HG03442 (cell line): ENCODE results near the gene PXYLP1.
"Not testable (repeated sequence)": the region's sequence is repeated elsewhere in the genome, so short reads cannot be mapped to it uniquely, and the experiment has no call there.

ENCODE experiments used
- ATAC-seq: cut with Tn5 transposase; IDR thresholded peaks from one replicate; pipeline ENCODE4 v1.9.1; 2021; ENCODE audit warnings: mild to moderate bottlenecking, moderate library complexity; ENCODE audit not compliant: unreplicated experiment

The PXYLP1 gene

GRCh38 chr3:141291559-141292355 lies 60.1 kb downstream of the PXYLP1 start:
- ATAC-seq, result no peak

DNA sequence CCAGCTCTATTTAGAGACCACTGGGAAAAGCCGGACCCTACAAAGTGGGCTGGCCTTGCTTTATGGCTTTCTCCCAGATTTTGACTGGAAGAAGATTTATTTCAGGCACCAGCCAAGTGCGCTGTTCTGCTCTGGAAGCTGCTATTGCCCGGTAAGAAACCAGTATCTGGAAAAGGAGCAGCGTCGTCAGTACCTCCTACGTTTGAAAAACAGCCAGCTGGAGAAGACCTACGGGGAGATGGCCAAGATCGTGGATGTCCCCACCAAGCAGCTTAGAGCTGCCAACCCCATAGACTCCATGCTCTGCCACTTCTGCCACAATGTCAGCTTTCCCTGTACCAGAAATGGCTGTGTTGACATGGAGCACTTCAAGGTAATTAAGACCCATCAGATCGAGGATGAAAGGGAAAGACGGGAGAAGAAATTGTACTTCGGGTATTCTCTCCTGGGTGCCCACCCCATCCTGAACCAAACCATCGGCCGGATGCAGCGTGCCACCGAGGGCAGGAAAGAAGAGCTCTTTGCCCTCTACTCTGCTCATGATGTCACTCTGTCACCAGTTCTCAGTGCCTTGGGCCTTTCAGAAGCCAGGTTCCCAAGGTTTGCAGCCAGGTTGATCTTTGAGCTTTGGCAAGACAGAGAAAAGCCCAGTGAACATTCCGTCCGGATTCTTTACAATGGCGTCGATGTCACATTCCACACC lies 60.9 kb downstream of the PXYLP1 start:
- ATAC-seq, result no peak

- ATAC-seq, result no peak
Measured at GRCh38 chr3:141294301-141294700, 62.7 kb downstream of the PXYLP1 start.

DNA sequence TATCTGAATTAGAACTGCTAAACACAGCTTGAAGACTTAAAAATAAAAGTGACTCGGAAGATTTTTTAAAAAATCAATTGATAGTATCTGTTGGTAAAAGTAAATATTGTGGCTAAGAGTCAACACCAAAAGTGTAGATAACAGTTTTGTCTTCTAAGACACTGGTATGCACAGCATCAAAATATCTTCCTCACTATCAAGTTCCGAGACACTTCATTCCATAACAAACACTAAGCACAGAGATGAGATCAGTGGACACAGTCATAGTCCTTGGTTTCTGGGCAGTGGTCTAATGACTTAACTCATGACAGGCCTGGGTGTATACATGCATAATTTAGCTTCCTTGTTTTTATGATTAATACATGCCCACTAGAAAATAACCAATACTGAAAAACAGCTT lies 63.2 kb downstream of the PXYLP1 start:
- no peak for ATAC-seq

DNA sequence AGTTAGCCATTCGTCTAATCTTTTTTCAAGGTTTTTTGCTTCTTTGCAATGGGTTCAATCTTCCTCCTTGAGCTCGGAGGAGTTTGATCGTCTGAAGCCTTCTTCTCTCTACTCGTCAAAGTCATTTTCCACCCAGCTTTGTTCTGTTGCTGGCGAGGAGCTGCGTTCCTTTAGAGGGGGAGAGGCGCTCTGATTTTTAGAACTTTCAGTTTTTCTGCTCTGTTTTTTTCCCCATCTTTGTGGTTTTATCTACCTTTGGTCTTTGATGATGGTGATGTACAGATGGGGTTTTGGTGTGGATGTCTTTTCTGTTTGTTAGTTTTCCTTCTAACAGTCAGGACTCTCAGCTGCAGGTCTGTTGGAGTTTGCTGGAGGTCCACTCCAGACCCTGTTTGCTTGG lies 68.8 kb downstream of the PXYLP1 start:
- not testable (repeated sequence) for ATAC-seq

DNA sequence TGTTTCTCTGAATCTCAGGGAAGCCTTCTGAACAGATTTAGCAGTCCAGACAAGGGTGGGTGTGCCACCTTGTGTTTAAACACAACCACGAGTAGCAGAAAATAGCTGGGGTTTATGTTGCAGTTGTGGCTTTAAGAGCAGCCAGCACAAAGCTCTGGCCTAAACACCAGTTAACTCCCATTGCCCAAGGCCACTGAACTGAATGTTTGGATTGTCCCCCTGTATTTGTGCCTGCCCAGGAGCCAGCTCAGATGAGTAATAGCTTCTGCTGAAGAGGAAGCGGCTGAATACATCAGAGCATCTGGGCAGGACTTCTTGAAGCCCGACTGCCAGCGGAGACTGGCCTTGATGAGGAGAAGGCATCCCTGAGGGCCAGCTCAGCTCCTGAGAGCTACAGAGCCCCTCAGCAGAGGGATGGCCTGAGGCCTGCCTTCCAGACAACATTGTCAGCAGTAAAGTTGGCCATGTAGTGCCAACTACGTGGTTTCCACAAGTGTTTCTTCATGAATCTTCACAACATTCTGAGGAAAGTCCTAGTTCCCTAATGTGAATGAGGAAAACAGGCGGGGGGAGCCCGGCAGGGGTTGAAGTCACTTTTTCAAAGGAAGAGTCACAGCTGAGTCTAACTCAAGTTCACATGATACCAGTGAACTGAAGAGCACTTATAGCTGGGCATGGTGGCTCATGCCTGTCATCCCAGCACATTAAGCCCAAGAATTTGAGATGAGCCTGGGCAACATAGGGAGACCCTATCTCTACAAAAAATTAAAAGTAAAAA lies 70.9 kb downstream of the PXYLP1 start:
- no peak for ATAC-seq

GRCh38 chr3:141303481-141304223 lies 72.0 kb downstream of the PXYLP1 start:
- ATAC-seq, result peak; percentile 63

DNA sequence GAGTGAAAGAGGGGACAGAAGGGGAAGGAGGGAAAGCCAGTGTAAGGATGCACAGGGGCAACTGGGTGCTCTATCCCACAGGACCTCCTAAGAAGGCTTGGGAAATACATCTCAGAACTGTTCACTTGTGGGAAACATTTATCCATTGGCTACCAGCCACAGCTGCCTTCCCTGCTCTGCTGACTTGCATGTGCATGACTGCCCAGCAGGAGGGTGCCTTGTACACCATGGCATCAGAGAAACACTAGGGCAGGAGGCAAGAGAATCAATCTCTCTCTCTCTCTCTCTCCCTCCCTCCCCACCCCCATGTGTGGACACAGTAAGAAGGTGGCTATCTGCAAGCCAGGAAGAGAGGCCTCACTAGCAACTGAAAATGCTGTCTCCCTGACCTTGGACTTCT lies 73.8 kb downstream of the PXYLP1 start:
- no peak for ATAC-seq

- ATAC-seq, result no peak
Measured at GRCh38 chr3:141306276-141306675, 74.7 kb downstream of the PXYLP1 start.

DNA sequence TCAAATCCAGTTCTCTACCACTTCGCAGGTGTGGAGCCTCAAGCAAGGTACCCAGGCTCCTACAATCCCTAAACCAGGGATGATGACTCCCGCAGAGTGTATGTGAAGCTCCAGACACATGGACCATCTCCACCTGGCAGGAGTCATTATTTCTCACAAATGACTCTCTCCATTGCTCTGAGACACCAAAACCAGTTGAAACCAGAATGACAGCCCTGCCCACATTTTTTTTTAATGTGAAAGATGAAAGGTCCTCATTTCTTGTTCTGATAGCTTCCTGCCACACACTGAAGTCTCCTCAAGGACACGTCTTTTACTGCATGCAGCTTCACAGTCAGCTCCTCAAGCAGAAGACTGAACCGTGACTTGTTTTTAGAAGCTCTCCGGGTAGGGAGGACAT lies 75.3 kb downstream of the PXYLP1 start:
- no peak for ATAC-seq

DNA sequence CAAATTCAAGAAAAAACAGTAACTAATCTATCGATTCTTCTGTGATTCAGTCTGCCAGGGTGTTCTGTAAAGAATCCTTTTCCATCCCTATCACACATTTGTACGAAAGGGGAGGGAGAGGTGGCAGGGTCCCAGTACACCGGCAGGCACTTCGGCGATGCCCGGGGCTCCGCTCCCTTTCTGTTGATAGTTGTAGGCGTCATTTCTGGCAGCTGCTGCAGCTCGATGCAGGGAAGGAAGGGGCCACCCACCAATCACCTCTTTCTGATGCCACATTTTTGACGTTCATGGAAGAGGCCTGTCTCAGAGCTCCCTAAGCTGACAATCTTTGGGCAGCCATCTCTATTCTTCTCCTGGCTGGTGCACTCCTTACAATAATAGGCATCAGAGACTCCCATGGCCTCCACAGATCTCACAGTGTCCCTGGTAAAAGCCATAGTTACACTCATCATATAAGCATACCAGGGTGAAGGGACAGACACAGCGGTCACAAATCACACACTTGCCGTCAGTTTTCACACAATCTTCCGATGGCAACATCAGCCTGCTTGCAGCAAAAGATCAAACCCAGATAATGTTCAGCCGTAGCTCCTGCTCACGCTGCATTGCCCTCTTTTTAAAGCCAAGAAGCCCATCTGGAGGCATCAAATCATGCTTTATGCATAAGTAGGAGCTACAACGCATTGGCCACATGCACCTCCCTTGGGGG lies 75.9 kb downstream of the PXYLP1 start:
- no peak for ATAC-seq

- ATAC-seq, result no peak
Measured at GRCh38 chr3:141308588-141309218, 77.1 kb downstream of the PXYLP1 start.

DNA sequence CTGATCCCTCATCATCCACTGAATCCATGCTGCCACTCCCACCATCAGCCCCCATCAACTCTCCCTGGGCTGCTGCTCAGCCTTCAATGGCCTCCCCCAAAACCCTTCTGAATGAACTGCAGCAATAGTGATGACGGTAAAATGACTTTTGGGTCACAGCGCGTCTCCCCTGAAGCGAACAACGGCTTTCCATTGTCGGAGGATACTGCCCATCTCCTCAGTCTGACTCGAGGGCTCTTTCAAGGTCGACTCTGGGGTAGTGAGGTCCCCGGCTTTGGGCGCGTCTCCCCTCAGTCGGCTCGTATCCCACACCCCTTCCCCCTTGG lies 79.5 kb downstream of the PXYLP1 start:
- ATAC-seq, result no peak

- peak; percentile 97 for ATAC-seq
Measured at GRCh38 chr3:141311496-141312353, 80.1 kb downstream of the PXYLP1 start.

GRCh38 chr3:141312354-141313092 lies 80.9 kb downstream of the PXYLP1 start:
- ATAC-seq, result no peak

DNA sequence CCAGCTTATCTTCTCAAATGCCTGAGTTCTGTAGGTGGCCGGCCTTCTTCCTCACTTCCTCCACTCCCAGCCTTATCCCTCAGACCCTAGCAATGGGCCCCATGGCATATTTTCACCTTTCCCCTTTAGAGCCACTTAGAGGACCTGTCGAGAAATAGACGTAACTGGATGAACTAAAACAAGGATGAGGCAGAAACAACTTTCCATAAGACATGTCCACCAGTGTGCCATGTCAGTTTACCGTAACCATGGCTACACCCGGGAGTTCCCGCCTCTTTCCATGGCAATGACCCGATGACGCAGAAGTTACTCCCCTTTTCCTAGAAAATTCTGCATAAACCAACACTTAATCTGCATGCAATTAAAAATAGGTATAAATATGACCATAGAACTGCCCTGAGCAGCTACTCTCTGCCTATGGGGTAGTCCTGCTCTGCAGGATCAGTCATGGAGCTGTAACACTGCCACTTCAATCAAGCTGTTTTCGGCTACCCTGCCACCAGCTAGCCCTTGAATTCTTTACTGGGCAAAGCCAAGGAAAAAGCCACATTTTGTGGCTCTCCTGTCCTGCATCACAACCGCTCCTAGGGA lies 81.6 kb downstream of the PXYLP1 start:
- ATAC-seq, result no peak

DNA sequence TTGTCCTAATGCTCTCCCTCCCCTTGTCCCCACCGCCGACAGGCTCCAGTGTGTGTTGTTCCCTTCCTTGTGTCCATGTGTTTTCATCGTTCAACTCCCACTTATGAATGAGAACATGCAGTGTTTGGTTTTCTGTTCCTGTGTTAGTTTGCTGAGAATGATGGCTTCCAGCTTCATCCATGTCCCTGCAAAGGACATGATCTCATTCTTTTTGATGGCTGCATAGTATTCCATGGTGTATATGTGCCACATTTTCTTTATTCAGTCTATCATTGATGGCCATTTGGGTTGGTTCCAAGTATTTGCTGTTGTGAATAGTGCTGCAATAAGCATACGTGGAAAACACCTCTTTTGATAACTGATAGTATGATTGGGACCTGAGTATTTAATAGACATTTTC lies 82.8 kb downstream of the PXYLP1 start:
- ATAC-seq, result not testable (repeated sequence)

GRCh38 chr3:141316851-141317250 lies 85.2 kb downstream of the PXYLP1 start:
- no peak for ATAC-seq
